ENCODE results near the gene PAPSS2. TPM values are rescaled to one million over a fixed set of nuclear protein-coding genes. Genes with fewer than 3 reads are reported as not detected.

PAPSS2 gene
- total RNA-seq, 1 donor from 2014 or later: 210 TPM

DNA sequence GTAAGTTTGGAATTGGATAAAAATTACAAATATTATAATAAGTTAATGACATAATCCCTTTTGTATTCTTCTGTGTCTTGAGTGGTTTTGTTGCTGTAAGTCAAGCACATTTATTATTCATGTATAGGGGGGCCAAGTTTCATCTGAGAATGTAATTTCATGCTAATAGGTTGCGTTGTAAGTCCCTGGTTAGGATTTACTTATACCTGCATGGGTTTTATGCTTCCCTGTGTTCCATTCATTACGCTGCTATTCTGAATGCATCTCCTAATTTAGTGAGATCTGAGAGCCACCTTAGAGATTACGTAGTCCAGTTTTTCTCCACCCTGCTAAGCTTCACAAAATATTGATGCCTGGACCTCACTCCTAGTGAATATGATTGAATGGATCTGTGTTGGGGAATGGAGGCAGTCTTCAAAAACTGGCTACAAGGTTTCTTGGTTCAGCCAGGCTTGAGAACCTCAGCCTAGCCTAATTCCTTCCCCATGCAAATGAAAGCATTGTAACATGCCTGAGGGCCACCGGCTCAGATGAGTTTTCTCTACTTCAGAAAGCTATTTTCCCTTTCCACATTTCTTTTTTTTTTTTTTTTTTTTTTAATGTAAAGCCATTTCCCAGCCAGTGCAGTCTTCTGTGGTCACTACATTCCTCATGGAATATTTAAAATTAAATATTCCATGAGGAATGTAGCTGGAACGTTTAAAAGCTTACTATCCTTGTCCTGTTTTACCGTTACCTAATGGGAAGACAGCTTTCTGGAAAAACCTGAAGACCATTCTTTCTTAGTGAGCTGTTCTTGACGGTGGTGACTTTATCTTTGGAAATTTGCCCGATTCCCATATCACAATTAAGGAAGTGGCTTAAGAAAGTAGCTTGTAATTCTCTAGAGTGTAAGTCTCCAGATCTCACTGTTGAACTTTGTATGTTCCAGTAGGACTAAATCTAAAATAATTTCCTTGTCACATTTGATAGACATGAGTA lies 16.0 kb downstream of the PAPSS2 start:
- no peak overlapping the region for H3K4me3 ChIP-seq
- no peaks in the 10 kb centered on the region for H3K9me3 ChIP-seq
- no peak for TF ChIP-seq CTCF (IDR thresholded peaks at IDR 0.05)
- ATAC-seq: peak; percentile 35
- H3K27ac ChIP-seq: no peak overlapping the region
- DNase-seq: no peak
- H3K27me3 ChIP-seq: no peaks in the 10 kb centered on the region
- no peaks in the 10 kb centered on the region for H3K36me3 ChIP-seq
- H3K4me1 ChIP-seq: no peaks in the 10 kb centered on the region
- intact Hi-C loops (cut with DNase I): no loop called here

DNA sequence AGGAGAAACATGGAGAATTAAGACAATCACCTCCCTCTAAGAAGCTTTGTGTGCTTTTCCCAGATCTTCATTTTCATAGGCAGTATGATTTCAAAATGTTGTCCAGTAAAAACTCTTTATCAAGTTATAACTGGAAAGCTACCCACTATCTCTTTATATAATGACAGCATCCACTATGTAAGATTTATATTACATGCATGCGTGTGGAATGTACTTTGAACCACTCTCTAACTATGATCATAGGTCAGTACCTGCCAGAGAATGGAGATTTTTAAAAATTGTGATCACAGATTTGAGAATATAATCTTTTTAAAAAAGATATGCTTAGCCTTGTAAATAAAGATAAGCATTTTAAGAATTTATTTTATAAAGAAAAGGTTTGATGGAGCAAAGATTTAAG lies 17.9 kb downstream of the PAPSS2 start:
- ATAC-seq (no peak), DNase-seq (no peak)
- Histone ChIP-seq H3K4me1 (no peaks in the 10 kb centered on the region), H3K9me3 (no peaks in the 10 kb centered on the region), H3K27me3 (no peaks in the 10 kb centered on the region), H3K27ac (no peak overlapping the region), H3K4me3 (no peak overlapping the region), H3K36me3 (no peaks in the 10 kb centered on the region)
- intact Hi-C loops (cut with DNase I): no loop called here
- TF ChIP-seq CTCF (IDR thresholded peaks at IDR 0.05): no peak

DNA sequence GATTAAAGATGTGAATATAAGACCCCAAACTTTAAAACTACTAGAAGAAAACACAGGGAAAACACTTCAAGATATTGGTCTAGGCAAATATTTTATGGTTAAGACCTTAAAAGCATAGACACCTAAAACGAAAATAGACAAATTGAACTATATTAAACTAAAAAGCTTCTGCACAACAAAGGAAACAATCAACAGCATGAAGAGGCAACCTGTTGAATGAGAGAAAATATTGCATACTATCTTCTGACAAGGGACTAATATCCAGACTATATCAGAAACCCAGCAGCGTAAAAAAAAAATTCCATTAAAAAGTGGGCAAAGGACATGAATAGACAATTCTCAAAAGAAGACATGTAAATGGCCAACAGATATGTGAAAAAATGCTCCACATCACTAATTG lies 18.6 kb downstream of the PAPSS2 start:
- Histone ChIP-seq H3K4me3 (no peak overlapping the region), H3K4me1 (no peaks in the 10 kb centered on the region), H3K36me3 (no peaks in the 10 kb centered on the region), H3K9me3 (no peaks in the 10 kb centered on the region), H3K27me3 (no peaks in the 10 kb centered on the region), H3K27ac (no peak overlapping the region)
- no peak for DNase-seq
- no peak for TF ChIP-seq CTCF (IDR thresholded peaks at IDR 0.05)
- ATAC-seq: no peak
- intact Hi-C loops (cut with DNase I): no loop called here

- DNase-seq (no peak), ATAC-seq (no peak)
- Histone ChIP-seq H3K9me3 (no peaks in the 10 kb centered on the region), H3K4me3 (no peak overlapping the region), H3K27ac (no peak overlapping the region), H3K4me1 (peaks cover 9% of the 10 kb centered on the region), H3K36me3 (no peaks in the 10 kb centered on the region), H3K27me3 (no peaks in the 10 kb centered on the region)
- intact Hi-C loops (cut with DNase I): no loop called here
- TF ChIP-seq CTCF (IDR thresholded peaks at IDR 0.05): no peak
Observed at GRCh38 chr10:87683356-87683755, 23.7 kb downstream of the PAPSS2 start.

GRCh38 chr10:87684001-87684638 lies 24.4 kb downstream of the PAPSS2 start:
- DNase-seq: no peak
- H3K36me3 ChIP-seq: no peaks in the 10 kb centered on the region
- no peaks in the 10 kb centered on the region for H3K27me3 ChIP-seq
- no peak for TF ChIP-seq CTCF (IDR thresholded peaks at IDR 0.05)
- no peaks in the 10 kb centered on the region for H3K9me3 ChIP-seq
- no peak overlapping the region for H3K27ac ChIP-seq
- ATAC-seq: no peak
- no peak overlapping the region for H3K4me3 ChIP-seq
- H3K4me1 ChIP-seq: peaks cover 9% of the 10 kb centered on the region
- intact Hi-C loops (cut with DNase I): no loop called here

Data from upper lobe of right lung (tissue), 1 donor.